ENCODE results near the gene SPOP.

DNA sequence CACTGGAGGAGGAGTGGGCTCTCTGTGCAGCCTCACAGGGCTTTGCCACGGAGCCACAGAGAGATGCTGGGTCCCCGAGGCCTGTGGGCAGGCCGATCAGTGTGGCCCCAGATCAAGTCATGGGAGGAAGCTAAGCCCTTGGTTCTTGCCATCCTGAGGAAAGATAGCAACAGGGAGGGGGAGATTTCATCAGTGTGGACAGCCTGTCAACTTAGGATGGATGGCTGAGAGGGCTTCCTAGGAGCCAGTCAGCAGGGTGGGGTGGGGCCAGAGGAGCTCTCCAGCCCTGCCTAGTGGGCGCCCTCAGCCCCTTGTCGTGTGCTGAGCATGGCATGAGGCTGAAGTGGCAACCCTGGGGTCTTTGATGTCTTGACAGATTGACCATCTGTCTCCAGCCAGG lies 98.4 kb downstream of the SPOP start:
- no peak for TF ChIP-seq CTCF (conservative IDR thresholded peaks at IDR 0.05 in 1 of 2, IDR thresholded peaks at IDR 0.05 in 1 of 2; ENCODE audit: low read depth in 1 of 2, low read length in 2 of 2)
- TF ChIP-seq EZH2 (IDR thresholded peaks at IDR 0.05; ENCODE audit: low read length, missing control alignments): no peak
